HEK293 (cell line): ENCODE measurements around the gene ZNF684.

Experiments used
- EGR2 ChIP-seq: fragments of 450-650 bp; formaldehyde crosslinking; IDR thresholded peaks from 2 replicates; pipeline ENCODE4 v1.5.1; 2016; ENCODE audit warnings: low read depth, missing biosample characterization, missing genetic modification characterization
- FEZF1 ChIP-seq: fragments of 450-650 bp; formaldehyde crosslinking; IDR thresholded peaks from 2 replicates; pipeline ENCODE4 v1.5.1; 2016; ENCODE audit warnings: missing biosample characterization, missing genetic modification characterization
- GFI1B ChIP-seq: fragments of 450-650 bp; formaldehyde crosslinking; IDR thresholded peaks from 2 replicates; pipeline ENCODE4 v1.5.1; 2016; ENCODE audit warnings: missing biosample characterization, missing genetic modification characterization
- HOXC10 ChIP-seq: sonication (generic); formaldehyde crosslinking; IDR thresholded peaks from 2 replicates; pipeline ENCODE4 v1.8.1; 2023; ENCODE audit warnings: mild to moderate bottlenecking, missing genetic modification reagents
- OSR2 ChIP-seq: fragments of 450-650 bp; formaldehyde crosslinking; IDR thresholded peaks from 2 replicates; pipeline ENCODE4 v1.5.1; 2016; ENCODE audit warnings: missing biosample characterization, missing genetic modification characterization
- REPIN1 ChIP-seq: fragments of 450-650 bp; formaldehyde crosslinking; IDR thresholded peaks from 2 replicates; pipeline ENCODE4 v1.5.1; 2017; ENCODE audit warnings: missing biosample characterization, missing genetic modification characterization, low read depth
- SP2 ChIP-seq: fragments of 450-650 bp; formaldehyde crosslinking; IDR thresholded peaks from 2 replicates; pipeline ENCODE4 v1.5.1; 2016; ENCODE audit warnings: missing biosample characterization, missing genetic modification characterization
- TRIM28 ChIP-seq: IDR thresholded peaks from 2 replicates; pipeline ENCODE4 v1.6.1; 2011; ENCODE audit warnings: low read length, control low read depth, borderline replicate concordance
- TSHZ1 ChIP-seq: fragments of 450-650 bp; formaldehyde crosslinking; IDR thresholded peaks from 2 replicates; pipeline ENCODE4 v1.5.1; 2016; ENCODE audit warnings: missing biosample characterization, missing genetic modification characterization, borderline replicate concordance
- WT1 ChIP-seq: fragments of 450-650 bp; formaldehyde crosslinking; IDR thresholded peaks from 2 replicates; pipeline ENCODE4 v1.5.1; 2016; ENCODE audit warnings: missing biosample characterization, missing genetic modification characterization
- ZBTB1 ChIP-seq: fragments of 450-650 bp; formaldehyde crosslinking; IDR thresholded peaks from 2 replicates; pipeline ENCODE4 v1.5.1; 2016; ENCODE audit warnings: missing biosample characterization, missing genetic modification characterization
- ZNF19 ChIP-seq: fragments of 450-650 bp; formaldehyde crosslinking; IDR thresholded peaks from 2 replicates; pipeline ENCODE4; 2016; ENCODE audit warnings: missing biosample characterization, missing genetic modification characterization, low read depth
- ZNF211 ChIP-seq: fragments of 450-650 bp; formaldehyde crosslinking; IDR thresholded peaks from 2 replicates; pipeline ENCODE4 v1.5.1; 2016; ENCODE audit warnings: low read depth, missing biosample characterization, missing genetic modification characterization
- ZNF221 ChIP-seq: fragments of 450-650 bp; formaldehyde crosslinking; IDR thresholded peaks from 2 replicates; pipeline ENCODE4 v1.5.1; 2017; ENCODE audit warnings: missing biosample characterization, missing genetic modification characterization, borderline replicate concordance
- ZNF280C ChIP-seq: fragments of 450-650 bp; formaldehyde crosslinking; IDR thresholded peaks from 2 replicates; pipeline ENCODE4 v1.5.1; 2016; ENCODE audit warnings: missing biosample characterization, missing genetic modification characterization
- ZNF426 ChIP-seq: fragments of 450-650 bp; formaldehyde crosslinking; IDR thresholded peaks from 2 replicates; pipeline ENCODE4 v1.5.1; 2017; ENCODE audit warnings: missing biosample characterization, missing genetic modification characterization, mild to moderate bottlenecking, inconsistent platforms, moderate library complexity
- ZNF449 ChIP-seq: fragments of 450-650 bp; formaldehyde crosslinking; IDR thresholded peaks from 2 replicates; pipeline ENCODE4 v1.5.1; 2017; ENCODE audit warnings: missing biosample characterization, mild to moderate bottlenecking, missing genetic modification characterization, moderate library complexity
- ZNF501 ChIP-seq: fragments of 450-650 bp; formaldehyde crosslinking; IDR thresholded peaks from 2 replicates; pipeline ENCODE4 v1.5.1; 2016; ENCODE audit warnings: missing biosample characterization, missing genetic modification characterization
- ZNF544 ChIP-seq: fragments of 450-650 bp; formaldehyde crosslinking; IDR thresholded peaks from 2 replicates; pipeline ENCODE4 v1.5.0; 2017; ENCODE audit warnings: missing biosample characterization, missing genetic modification characterization
- ZNF610 ChIP-seq: fragments of 450-650 bp; formaldehyde crosslinking; IDR thresholded peaks from 2 replicates; pipeline ENCODE4 v1.5.1; 2016; ENCODE audit warnings: missing biosample characterization, missing genetic modification characterization, borderline replicate concordance
- ZNF623 ChIP-seq: fragments of 450-650 bp; formaldehyde crosslinking; IDR thresholded peaks from 2 replicates; pipeline ENCODE4 v1.5.1; 2016; ENCODE audit warnings: missing biosample characterization, missing genetic modification characterization
- ZNF658 ChIP-seq: fragments of 450-650 bp; formaldehyde crosslinking; IDR thresholded peaks from 2 replicates; pipeline ENCODE4; 2016; ENCODE audit warnings: missing biosample characterization, missing genetic modification characterization
- ZNF704 ChIP-seq: fragments of 450-650 bp; formaldehyde crosslinking; IDR thresholded peaks from 2 replicates; pipeline ENCODE4 v1.5.1; 2016; ENCODE audit warnings: missing biosample characterization, missing genetic modification characterization
- ZNF777 ChIP-seq: fragments of 450-650 bp; formaldehyde crosslinking; IDR thresholded peaks from 2 replicates; pipeline ENCODE4 v1.5.1; 2017; ENCODE audit warnings: missing biosample characterization, missing genetic modification characterization, borderline replicate concordance
- TF ChIP-seq, protein P1 (sequence below): fragments of 450-650 bp; formaldehyde crosslinking; IDR thresholded peaks from 2 replicates; pipeline ENCODE4 v1.5.1; 2016; ENCODE audit warnings: missing biosample characterization, missing genetic modification characterization, low read depth
- TF ChIP-seq, protein P2 (sequence below): fragments of 450-650 bp; formaldehyde crosslinking; IDR thresholded peaks from 2 replicates; pipeline ENCODE4 v1.5.1; 2016; ENCODE audit warnings: missing biosample characterization, missing genetic modification characterization

ZNF684 gene

GRCh38 chr1:40531381-40532061, at the start of gene ZNF684 (continued):
- TF ChIP-seq TSHZ1 (tag by site-specific recombination) (no peak), ZNF501 (tag by site-specific recombination) (peak; percentile 62; the same call in 1 of the 2 replicates), ZNF221 (tag by site-specific recombination) (no peak), ZNF426 (tag by site-specific recombination) (no peak), GFI1B (peak; percentile 51), TRIM28 (peak; percentile 91), ZNF610 (tag by site-specific recombination) (no peak), EGR2 (tag by site-specific recombination) (no peak), OSR2 (tag by site-specific recombination) (peak; percentile 62), WT1 (tag by site-specific recombination) (no peak), HOXC10 (CRISPR knock-in tag) (no peak), SP2 (tag by site-specific recombination) (peak; percentile 75), FEZF1 (tag by site-specific recombination) (no peak), ZNF19 (no peak), ZNF280C (tag by site-specific recombination) (no peak), ZNF211 (tag by site-specific recombination) (no peak), ZNF777 (tag by site-specific recombination) (no peak), ZNF449 (tag by site-specific recombination) (no peak), ZNF544 (tag by site-specific recombination) (no peak), ZNF704 (tag by site-specific recombination) (no peak), REPIN1 (no peak), ZBTB1 (no peak), ZNF658 (no peak), ZNF623 (tag by site-specific recombination) (no peak)
- TF ChIP-seq, protein P1, sequence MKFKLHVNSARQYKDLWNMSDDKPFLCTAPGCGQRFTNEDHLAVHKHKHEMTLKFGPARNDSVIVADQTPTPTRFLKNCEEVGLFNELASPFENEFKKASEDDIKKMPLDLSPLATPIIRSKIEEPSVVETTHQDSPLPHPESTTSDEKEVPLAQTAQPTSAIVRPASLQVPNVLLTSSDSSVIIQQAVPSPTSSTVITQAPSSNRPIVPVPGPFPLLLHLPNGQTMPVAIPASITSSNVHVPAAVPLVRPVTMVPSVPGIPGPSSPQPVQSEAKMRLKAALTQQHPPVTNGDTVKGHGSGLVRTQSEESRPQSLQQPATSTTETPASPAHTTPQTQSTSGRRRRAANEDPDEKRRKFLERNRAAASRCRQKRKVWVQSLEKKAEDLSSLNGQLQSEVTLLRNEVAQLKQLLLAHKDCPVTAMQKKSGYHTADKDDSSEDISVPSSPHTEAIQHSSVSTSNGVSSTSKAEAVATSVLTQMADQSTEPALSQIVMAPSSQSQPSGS (tag by site-specific recombination), result no peak; the same call in 1 of the 2 replicates
- TF ChIP-seq, protein P2, sequence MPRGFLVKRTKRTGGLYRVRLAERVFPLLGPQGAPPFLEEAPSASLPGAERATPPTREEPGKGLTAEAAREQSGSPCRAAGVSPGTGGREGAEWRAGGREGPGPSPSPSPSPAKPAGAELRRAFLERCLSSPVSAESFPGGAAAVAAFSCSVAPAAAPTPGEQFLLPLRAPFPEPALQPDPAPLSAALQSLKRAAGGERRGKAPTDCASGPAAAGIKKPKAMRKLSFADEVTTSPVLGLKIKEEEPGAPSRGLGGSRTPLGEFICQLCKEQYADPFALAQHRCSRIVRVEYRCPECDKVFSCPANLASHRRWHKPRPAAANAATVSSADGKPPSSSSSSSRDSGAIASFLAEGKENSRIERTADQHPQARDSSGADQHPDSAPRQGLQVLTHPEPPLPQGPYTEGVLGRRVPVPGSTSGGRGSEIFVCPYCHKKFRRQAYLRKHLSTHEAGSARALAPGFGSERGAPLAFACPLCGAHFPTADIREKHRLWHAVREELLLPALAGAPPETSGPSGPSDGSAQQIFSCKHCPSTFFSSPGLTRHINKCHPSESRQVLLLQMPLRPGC (tag by site-specific recombination), result no peak
